ENCODE data around the gene NPAS3.

GRCh38 chr14:33733310-33733709 lies 794.6 kb downstream of the NPAS3 start:
- TF ChIP-seq POLR2AphosphoS5 (IDR thresholded peaks at IDR 0.05; ENCODE audit: low read depth, low read length) (no peak), POLR2A (IDR thresholded peaks at IDR 0.05; ENCODE audit: low read depth, low read length) (no peak), TAF1 (IDR thresholded peaks at IDR 0.05; ENCODE audit: low read depth, low read length) (no peak), SPI1 (IDR thresholded peaks at IDR 0.05; ENCODE audit: low read depth, low read length) (no peak), PAX5 (IDR thresholded peaks at IDR 0.05; ENCODE audit: insufficient read depth, low read length, severe bottlenecking) (no peak), POU2F2 (IDR thresholded peaks at IDR 0.05; ENCODE audit: low read depth, low read length) (no peak)
